BE2C (cell line): Measurements from ENCODE around the gene ITGB3.

Source experiments
- DNase-seq: peaks from one replicate; pipeline ENCODE4 v3.0.0-alpha.2; 2020
- H3K27me3 ChIP-seq: fragments of 250-450 bp; sonication (Bioruptor Pico); 2 replicates; pipeline ENCODE4 v1.5.1; 2020; ENCODE audit warnings: mild to moderate bottlenecking
- H3K36me3 ChIP-seq: fragments of 250-450 bp; sonication (Bioruptor Pico); 2 replicates; pipeline ENCODE4 v1.5.1; 2020; ENCODE audit warnings: mild to moderate bottlenecking
- H3K4me1 ChIP-seq: fragments of 250-450 bp; sonication (Bioruptor Pico); 2 replicates; pipeline ENCODE4 v1.5.1; 2020
- H3K4me3 ChIP-seq: 2 replicates; pipeline ENCODE4 v1.5.1; 2011; ENCODE audit warnings: low read depth, low read length
- H3K9me3 ChIP-seq: fragments of 250-450 bp; sonication (Bioruptor Pico); 2 replicates; pipeline ENCODE4 v1.5.1; 2020
- CTCF ChIP-seq: IDR thresholded peaks from 2 replicates; pipeline ENCODE4 v1.5.1; 2012; ENCODE audit warnings: mild to moderate bottlenecking, low read depth, low read length

ITGB3 gene

GRCh38 chr17:47225436-47225858 is 28.2 kb upstream of the ITGB3 start:
- Histone ChIP-seq H3K9me3 (no peaks in the 10 kb centered on the region), H3K27me3 (no peaks in the 10 kb centered on the region), H3K4me1 (peaks cover 8% of the 10 kb centered on the region), H3K36me3 (no peaks in the 10 kb centered on the region), H3K4me3 (no peak overlapping the region)
- TF ChIP-seq CTCF = no peak
- DNase-seq = peak; percentile 30

- no peak overlapping the region for H3K4me3 ChIP-seq
- DNase-seq = no peak
- peaks cover 8% of the 10 kb centered on the region for H3K4me1 ChIP-seq
- TF ChIP-seq CTCF = no peak
- H3K36me3 ChIP-seq = no peaks in the 10 kb centered on the region
- no peaks in the 10 kb centered on the region for H3K27me3 ChIP-seq
- H3K9me3 ChIP-seq = no peaks in the 10 kb centered on the region
Measured at GRCh38 chr17:47225911-47226688, 27.5 kb upstream of the ITGB3 start.

GRCh38 chr17:47227862-47228261 is 25.8 kb upstream of the ITGB3 start:
- no peak for DNase-seq
- no peak for TF ChIP-seq CTCF
- Histone ChIP-seq H3K4me1 (peaks cover 8% of the 10 kb centered on the region), H3K36me3 (no peaks in the 10 kb centered on the region), H3K4me3 (no peak overlapping the region), H3K9me3 (no peaks in the 10 kb centered on the region), H3K27me3 (no peaks in the 10 kb centered on the region)

GRCh38 chr17:47229535-47230443 is 23.8 kb upstream of the ITGB3 start:
- Histone ChIP-seq H3K4me3 (peak overlapping the region; percentile 54), H3K9me3 (no peaks in the 10 kb centered on the region), H3K27me3 (no peaks in the 10 kb centered on the region), H3K36me3 (no peaks in the 10 kb centered on the region), H3K4me1 (peaks cover 8% of the 10 kb centered on the region)
- peak; percentile 83 for DNase-seq
- peak; percentile 100 for TF ChIP-seq CTCF

GRCh38 chr17:47230864-47231263 is 22.8 kb upstream of the ITGB3 start:
- H3K4me3 ChIP-seq = no peak overlapping the region
- DNase-seq = no peak
- no peaks in the 10 kb centered on the region for H3K36me3 ChIP-seq
- H3K9me3 ChIP-seq = no peaks in the 10 kb centered on the region
- TF ChIP-seq CTCF = no peak
- H3K4me1 ChIP-seq = peaks cover 4% of the 10 kb centered on the region
- no peaks in the 10 kb centered on the region for H3K27me3 ChIP-seq

GRCh38 chr17:47231334-47231733 is 22.3 kb upstream of the ITGB3 start:
- H3K36me3 ChIP-seq = no peaks in the 10 kb centered on the region
- no peaks in the 10 kb centered on the region for H3K9me3 ChIP-seq
- no peak overlapping the region for H3K4me3 ChIP-seq
- TF ChIP-seq CTCF = no peak
- DNase-seq = no peak
- H3K4me1 ChIP-seq = peaks cover 4% of the 10 kb centered on the region
- H3K27me3 ChIP-seq = no peaks in the 10 kb centered on the region
